D721Med (cell line): ENCODE data around the gene PLEK2.

Experiments
- DNase-seq: peaks from one replicate; pipeline ENCODE4 v3.0.0; 2011; ENCODE audit warnings: low spot score; ENCODE audit not compliant: insufficient read length
- FAIRE-seq: peaks from 2 replicates; lab custom pipeline; 2011; peaks lifted over from hg19 to GRCh38; lab: Jason Lieb, UNC
- CTCF ChIP-seq: IDR thresholded peaks from 2 replicates; pipeline ENCODE4 v1.5.1; 2012; ENCODE audit warnings: mild to moderate bottlenecking, control low read depth; ENCODE audit not compliant: insufficient read depth; ENCODE audit errors: missing control alignments

Gene PLEK2

GRCh38 chr14:67440513-67440912, 28.5 kb upstream of the PLEK2 start:
- FAIRE-seq = no peak
- no peak for TF ChIP-seq CTCF
- no peak for DNase-seq

- DNase-seq (no peak), FAIRE-seq (no peak)
- TF ChIP-seq CTCF = no peak
These were observed 27.0 kb upstream of the PLEK2 start for GRCh38 chr14:67438969-67439368.

- DNase-seq = no peak
- TF ChIP-seq CTCF = no peak
- FAIRE-seq = no peak
These were observed 24.3 kb upstream of the PLEK2 start for GRCh38 chr14:67436006-67436866.

GRCh38 chr14:67435603-67436002, 23.6 kb upstream of the PLEK2 start:
- no peak for TF ChIP-seq CTCF
- DNase-seq (no peak), FAIRE-seq (no peak)

GRCh38 chr14:67432050-67432564, 20.1 kb upstream of the PLEK2 start:
- no peak for FAIRE-seq
- no peak for DNase-seq
- TF ChIP-seq CTCF = no peak

GRCh38 chr14:67429510-67430205, 17.7 kb upstream of the PLEK2 start:
- TF ChIP-seq CTCF = no peak
- FAIRE-seq (no peak), DNase-seq (peak; percentile 45)

GRCh38 chr14:67428501-67429031, 16.6 kb upstream of the PLEK2 start:
- DNase-seq = no peak
- TF ChIP-seq CTCF = no peak
- FAIRE-seq = no peak
